Loucy (cell line): ENCODE results near the gene NOS3.

Experiments used
- H2AFZ ChIP-seq: fragments of 200-600 bp; sonication (generic); 2 replicates; pipeline ENCODE4 v1.6.0; 2016; ENCODE audit warnings: antibody characterized with exemption, mild to moderate bottlenecking, low read length, moderate library complexity
- H3F3A ChIP-seq: fragments of 200-600 bp; 2 replicates; pipeline ENCODE4 v1.6.0; 2016; ENCODE audit warnings: antibody characterized with exemption, low read depth, mild to moderate bottlenecking
- H3K27me3 ChIP-seq: fragments of 200-600 bp; sonication (generic); 2 replicates; pipeline ENCODE4 v1.6.1; 2014; ENCODE audit warnings: low read length, mild to moderate bottlenecking; ENCODE audit not compliant: insufficient read depth, poor library complexity, severe bottlenecking
- H3K36me3 ChIP-seq: fragments of 200-600 bp; sonication (generic); 2 replicates; pipeline ENCODE4 v1.6.1; 2016; ENCODE audit warnings: low read length; ENCODE audit not compliant: insufficient read depth
- H3K4me1 ChIP-seq: fragments of 200-600 bp; sonication (generic); 2 replicates; pipeline ENCODE4 v1.5.1; 2014; ENCODE audit warnings: low read length, mild to moderate bottlenecking; ENCODE audit not compliant: insufficient read depth, poor library complexity, severe bottlenecking
- H3K4me2 ChIP-seq: fragments of 200-600 bp; sonication (generic); 2 replicates; pipeline ENCODE4 v1.6.0; 2014; ENCODE audit warnings: antibody characterized with exemption, low read length, low read depth, mild to moderate bottlenecking; ENCODE audit not compliant: poor library complexity, severe bottlenecking
- H3K4me3 ChIP-seq: fragments of 200-600 bp; sonication (generic); 2 replicates; pipeline ENCODE4 v1.5.1; 2014; ENCODE audit warnings: low read length, mild to moderate bottlenecking, mixed read lengths; ENCODE audit not compliant: poor library complexity, severe bottlenecking
- H3K79me2 ChIP-seq: fragments of 200-600 bp; sonication (generic); 2 replicates; pipeline ENCODE4 v1.6.1; 2014; ENCODE audit warnings: low read length; ENCODE audit not compliant: insufficient read depth
- H3K9ac ChIP-seq: fragments of 200-600 bp; sonication (generic); 2 replicates; pipeline ENCODE4 v1.6.0; 2014; ENCODE audit warnings: mild to moderate bottlenecking, low read depth, low read length, moderate library complexity; ENCODE audit not compliant: poor library complexity, severe bottlenecking
- H3K9me2 ChIP-seq: fragments of 200-600 bp; sonication (generic); replicated peaks from 2 replicates; pipeline ENCODE4 v1.6.1; 2016; ENCODE audit warnings: low read depth, low read length, mixed read lengths
- H3K9me3 ChIP-seq: fragments of 200-600 bp; sonication (generic); 2 replicates; pipeline ENCODE4 v1.6.1; 2014; ENCODE audit warnings: mild to moderate bottlenecking, antibody characterized with exemption, low read length, low read depth; ENCODE audit not compliant: insufficient read depth
- H4K20me1 ChIP-seq: fragments of 200-600 bp; sonication (generic); 2 replicates; pipeline ENCODE4 v1.6.0; 2014; ENCODE audit warnings: antibody characterized with exemption, low read length, mild to moderate bottlenecking; ENCODE audit not compliant: insufficient read depth, poor library complexity, severe bottlenecking
- EZH2phosphoT487 ChIP-seq: fragments of 200-600 bp; IDR thresholded peaks from 2 replicates; pipeline ENCODE4 v1.6.1; 2018; ENCODE audit warnings: antibody characterized with exemption, mild to moderate bottlenecking, moderate library complexity, borderline replicate concordance
- TF ChIP-seq, protein P1 (sequence below): fragments of 200-600 bp; sonication (generic); conservative IDR thresholded peaks from 2 replicates; pipeline ENCODE4 v1.5.1; 2014; ENCODE audit warnings: mild to moderate bottlenecking, antibody characterized with exemption, low read length

The NOS3 gene

DNA sequence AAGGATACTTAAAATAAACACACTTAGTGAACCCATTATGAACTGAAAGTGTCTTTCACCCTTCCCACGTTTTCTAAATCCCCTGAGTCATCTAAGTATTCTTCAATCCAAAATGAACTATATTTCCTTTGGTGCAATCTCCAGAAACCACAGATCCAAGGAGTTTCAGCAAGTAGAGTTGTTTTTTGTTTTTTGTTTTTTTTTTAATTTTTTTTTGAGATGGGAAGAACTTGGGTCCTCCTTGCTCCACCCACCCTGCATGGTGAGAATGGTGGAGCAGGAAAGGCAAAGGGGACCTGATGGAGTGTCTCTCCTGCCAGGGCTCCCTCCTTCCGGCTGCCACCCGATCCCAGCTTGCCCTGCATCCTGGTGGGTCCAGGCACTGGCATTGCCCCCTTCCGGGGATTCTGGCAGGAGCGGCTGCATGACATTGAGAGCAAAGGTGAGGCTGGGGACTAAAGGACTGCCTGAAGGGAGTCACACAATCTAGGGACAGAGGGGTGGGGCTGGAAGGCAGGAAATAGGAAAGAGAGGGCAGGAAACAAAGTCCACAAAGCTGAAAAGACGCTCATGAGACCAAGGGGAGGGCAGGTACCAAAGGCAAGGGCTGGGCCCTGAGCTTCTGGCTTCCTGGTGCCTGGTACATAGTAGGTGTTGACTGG, 21.3 kb downstream of the NOS3 start:
- H4K20me1 ChIP-seq, result no peaks in the 10 kb centered on the region
- H3K9me3 ChIP-seq, result no peaks in the 10 kb centered on the region
- no peaks in the 10 kb centered on the region for H3K79me2 ChIP-seq
- no peaks in the 10 kb centered on the region for H3K9me2 ChIP-seq
- H3K27me3 ChIP-seq, result no peaks in the 10 kb centered on the region
- no peaks in the 10 kb centered on the region for H3K36me3 ChIP-seq
- TF ChIP-seq, protein P1, sequence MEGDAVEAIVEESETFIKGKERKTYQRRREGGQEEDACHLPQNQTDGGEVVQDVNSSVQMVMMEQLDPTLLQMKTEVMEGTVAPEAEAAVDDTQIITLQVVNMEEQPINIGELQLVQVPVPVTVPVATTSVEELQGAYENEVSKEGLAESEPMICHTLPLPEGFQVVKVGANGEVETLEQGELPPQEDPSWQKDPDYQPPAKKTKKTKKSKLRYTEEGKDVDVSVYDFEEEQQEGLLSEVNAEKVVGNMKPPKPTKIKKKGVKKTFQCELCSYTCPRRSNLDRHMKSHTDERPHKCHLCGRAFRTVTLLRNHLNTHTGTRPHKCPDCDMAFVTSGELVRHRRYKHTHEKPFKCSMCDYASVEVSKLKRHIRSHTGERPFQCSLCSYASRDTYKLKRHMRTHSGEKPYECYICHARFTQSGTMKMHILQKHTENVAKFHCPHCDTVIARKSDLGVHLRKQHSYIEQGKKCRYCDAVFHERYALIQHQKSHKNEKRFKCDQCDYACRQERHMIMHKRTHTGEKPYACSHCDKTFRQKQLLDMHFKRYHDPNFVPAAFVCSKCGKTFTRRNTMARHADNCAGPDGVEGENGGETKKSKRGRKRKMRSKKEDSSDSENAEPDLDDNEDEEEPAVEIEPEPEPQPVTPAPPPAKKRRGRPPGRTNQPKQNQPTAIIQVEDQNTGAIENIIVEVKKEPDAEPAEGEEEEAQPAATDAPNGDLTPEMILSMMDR, result no peak
- no peak for TF ChIP-seq EZH2phosphoT487
- H3K4me2 ChIP-seq, result no peak overlapping the region
- H3K4me1 ChIP-seq, result peaks cover 46% of the 10 kb centered on the region
- H3K4me3 ChIP-seq, result no peak overlapping the region
- H3F3A ChIP-seq, result no peaks in the 10 kb centered on the region
- no peak overlapping the region for H3K9ac ChIP-seq
- no peak overlapping the region for H2AFZ ChIP-seq

DNA sequence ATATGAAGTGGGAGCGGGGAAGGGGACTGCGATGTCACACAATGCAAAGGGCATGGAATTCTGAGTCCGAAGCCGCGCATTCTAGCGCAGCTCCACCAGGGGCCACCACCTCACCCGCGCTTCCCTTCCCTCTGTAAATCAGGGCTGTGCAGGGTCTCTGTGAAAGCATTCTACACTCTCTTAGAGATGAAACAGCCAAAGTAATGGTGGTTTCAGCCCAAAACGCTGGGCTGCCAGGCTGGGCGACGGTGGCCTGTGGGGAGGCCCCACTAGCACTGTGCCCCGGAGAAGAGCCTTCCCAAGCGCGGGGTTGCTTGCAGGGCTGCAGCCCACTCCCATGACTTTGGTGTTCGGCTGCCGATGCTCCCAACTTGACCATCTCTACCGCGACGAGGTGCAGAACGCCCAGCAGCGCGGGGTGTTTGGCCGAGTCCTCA, 22.1 kb downstream of the NOS3 start:
- Histone ChIP-seq H3K4me1 (peaks cover 46% of the 10 kb centered on the region), H3K9me3 (no peaks in the 10 kb centered on the region), H3K9me2 (no peaks in the 10 kb centered on the region), H3K79me2 (no peaks in the 10 kb centered on the region), H4K20me1 (no peaks in the 10 kb centered on the region), H3F3A (no peaks in the 10 kb centered on the region), H3K9ac (no peak overlapping the region), H3K27me3 (no peaks in the 10 kb centered on the region), H3K36me3 (no peaks in the 10 kb centered on the region), H2AFZ (no peak overlapping the region), H3K4me3 (no peak overlapping the region), H3K4me2 (no peak overlapping the region)
- TF ChIP-seq EZH2phosphoT487, result no peak
- TF ChIP-seq, protein P1, result peak; percentile 52

DNA sequence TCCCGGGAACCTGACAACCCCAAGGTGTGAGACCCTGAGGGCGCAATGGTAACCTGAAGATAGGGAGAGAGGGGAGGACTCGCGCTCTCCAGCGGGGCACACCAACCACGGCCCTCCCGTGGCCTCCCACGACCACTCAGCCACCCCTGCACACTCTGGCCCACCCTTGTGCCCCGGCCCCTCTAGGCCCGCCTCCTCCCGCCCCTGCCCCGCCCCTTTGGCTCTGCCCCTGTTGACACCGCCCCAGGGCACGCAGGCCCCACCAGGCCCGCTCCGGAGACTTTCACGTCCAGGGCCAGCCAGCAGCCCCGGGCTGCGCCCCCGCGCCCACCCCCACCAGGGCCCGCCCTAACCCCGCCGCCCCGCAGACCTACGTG, 22.5 kb downstream of the NOS3 start:
- no peak overlapping the region for H3K9ac ChIP-seq
- peak overlapping the region; percentile 71 for H3K4me3 ChIP-seq
- H3K79me2 ChIP-seq, result no peaks in the 10 kb centered on the region
- TF ChIP-seq, protein P1, result no peak
- TF ChIP-seq EZH2phosphoT487, result no peak
- no peaks in the 10 kb centered on the region for H3F3A ChIP-seq
- no peaks in the 10 kb centered on the region for H4K20me1 ChIP-seq
- no peak overlapping the region for H2AFZ ChIP-seq
- no peaks in the 10 kb centered on the region for H3K36me3 ChIP-seq
- no peaks in the 10 kb centered on the region for H3K9me3 ChIP-seq
- H3K4me2 ChIP-seq, result peak overlapping the region; percentile 80
- H3K9me2 ChIP-seq, result no peaks in the 10 kb centered on the region
- H3K4me1 ChIP-seq, result peaks cover 45% of the 10 kb centered on the region
- H3K27me3 ChIP-seq, result no peaks in the 10 kb centered on the region
